ENCODE results near the gene SH3RF1. TPM values are rescaled to one million over a fixed set of nuclear protein-coding genes. Genes with fewer than 3 reads are reported as not detected.

Gene SH3RF1
- total and polyA plus RNA-seq, 2 of the 8 experiments (the other 6 are each of a cell fraction or from before 2014, with no cell fraction given): 6.9 to 15.1 TPM

- TF ChIP-seq CBX5 (IDR thresholded peaks at IDR 0.05; ENCODE audit: low read depth, low read length) (no peak), RFX5 (IDR thresholded peaks at IDR 0.05; ENCODE audit: borderline replicate concordance, low read depth, low read length) (no peak), POLR2A (IDR thresholded peaks at IDR 0.05; ENCODE audit: control extremely low read depth in 1 of 2, low read depth in 2 of 2, low read length in 2 of 2) (no peak), BRCA1 (IDR thresholded peaks at IDR 0.05; ENCODE audit: low read depth, low read length) (no peak)
Measured at GRCh38 chr4:169158046-169158445, 112.7 kb downstream of the SH3RF1 start (continued).
